Activated T-cell treated with anti-CD3 and anti-CD28 coated beads, Interleukin-2, amount 50 U/mL, for 4 hours (primary cell): Measurements from ENCODE around the gene TLCD5. TPM values are rescaled to one million over a fixed set of nuclear protein-coding genes. Genes with fewer than 3 reads are reported as not detected.

ENCODE experiments used
- ATAC-seq, 2 donors: fragments of 200-7000 bp; cut with Tn5 transposase; one replicate each; pipeline ENCODE4 v1.10.0; 2021
- DNase-seq: peaks from one replicate; pipeline ENCODE4 v3.0.0-alpha.2; 2020
- H3K27me3 Mint-ChIP-seq: one replicate; pipeline ENCODE4 v1.8.0; 2021; ENCODE audit warnings: low read depth, mixed read lengths
- H3K36me3 Mint-ChIP-seq: one replicate; pipeline ENCODE4 v1.8.0; 2022; ENCODE audit warnings: mixed read lengths; ENCODE audit not compliant: insufficient read depth
- H3K4me1 Mint-ChIP-seq: one replicate; pipeline ENCODE4 v1.8.0; 2021; ENCODE audit warnings: low read depth, mixed read lengths
- H3K4me3 Mint-ChIP-seq: one replicate; pipeline ENCODE4 v1.8.0; 2021; ENCODE audit warnings: mild to moderate bottlenecking, moderate library complexity, mixed read lengths
- H3K9me3 Mint-ChIP-seq: one replicate; pipeline ENCODE4 v1.8.0; 2021; ENCODE audit warnings: mixed read lengths
- total RNA-seq, 3 donors: library from RNA; stranded (reverse); gene quantifications; one replicate each; pipeline ENCODE4 v1.2.1, GENCODE V29; 2021

Gene TLCD5
- total RNA-seq, 3 donors from 2014 or later, result 0.23 to 0.43 (median 0.26) TPM

DNA sequence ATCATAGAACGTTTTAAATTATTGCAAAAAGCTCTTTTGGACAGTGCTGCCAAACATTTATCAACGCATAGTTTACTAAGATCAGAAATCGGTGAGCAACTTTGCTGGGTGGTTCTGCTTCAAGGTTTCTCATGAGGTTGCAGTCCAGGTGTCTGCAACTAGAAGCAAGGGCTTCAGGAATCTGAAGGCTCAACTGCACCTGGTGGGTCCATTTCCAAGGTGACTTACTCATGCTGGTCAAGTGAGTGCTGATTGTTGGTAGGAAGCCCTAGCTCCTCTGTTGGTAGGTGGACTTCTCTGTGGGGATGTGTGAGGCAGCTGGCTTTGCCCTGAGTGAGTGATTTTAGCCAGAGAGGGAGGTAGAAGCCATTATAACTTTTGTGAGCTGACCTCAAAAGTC is 33.6 kb downstream of the TLCD5 start:
- ATAC-seq (no peak), DNase-seq (no peak)
- Mint-ChIP-seq H3K4me3 (no peak overlapping the region), H3K36me3 (peaks cover 4% of the 10 kb centered on the region), H3K27me3 (peaks cover 23% of the 10 kb centered on the region), H3K4me1 (no peaks in the 10 kb centered on the region), H3K9me3 (no peaks in the 10 kb centered on the region)

DNA sequence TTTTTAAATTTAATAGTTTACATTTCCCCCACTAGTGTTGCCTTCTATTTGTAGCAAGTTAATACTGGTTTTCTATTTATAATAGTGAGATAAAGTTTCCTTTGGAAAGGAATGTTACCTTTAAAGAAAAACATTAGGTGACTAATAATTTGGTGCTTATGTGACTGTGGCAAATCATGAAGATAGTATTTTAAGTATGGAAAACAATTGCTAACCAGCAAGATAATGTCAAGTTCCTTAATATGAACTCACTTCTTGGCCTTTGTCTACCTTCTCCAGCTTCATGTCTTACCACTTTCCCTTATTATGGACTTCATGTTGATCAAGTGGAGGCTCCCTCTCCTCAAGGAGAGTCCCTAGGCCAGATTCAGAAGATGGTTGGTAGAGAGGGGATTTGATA is 38.3 kb downstream of the TLCD5 start:
- Mint-ChIP-seq H3K27me3 (peaks cover 9% of the 10 kb centered on the region), H3K4me1 (no peaks in the 10 kb centered on the region), H3K36me3 (peaks cover 2% of the 10 kb centered on the region), H3K9me3 (no peaks in the 10 kb centered on the region), H3K4me3 (no peak overlapping the region)
- ATAC-seq, result no peak
- DNase-seq, result no peak

DNA sequence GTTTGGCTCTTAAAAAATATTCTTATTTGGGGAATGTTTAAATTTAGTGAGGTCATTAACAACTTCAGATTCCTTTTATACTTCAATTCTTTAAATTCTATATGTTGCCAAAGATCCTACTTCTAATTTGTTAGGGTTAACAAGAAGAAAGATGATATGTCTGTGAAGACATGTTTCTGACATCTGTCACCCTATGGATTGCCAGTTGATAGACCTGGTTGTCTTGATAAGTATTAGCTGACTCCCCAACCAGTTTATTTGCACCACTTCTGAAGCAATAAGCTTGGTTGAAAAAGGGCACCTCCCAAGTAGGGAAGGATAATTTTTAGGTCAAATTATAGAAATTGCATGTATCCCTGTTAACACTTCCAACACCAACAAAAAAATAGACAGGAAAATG is 40.4 kb downstream of the TLCD5 start:
- Mint-ChIP-seq H3K9me3 (no peaks in the 10 kb centered on the region), H3K4me3 (no peak overlapping the region), H3K36me3 (peaks cover 2% of the 10 kb centered on the region), H3K4me1 (no peaks in the 10 kb centered on the region), H3K27me3 (peaks cover 7% of the 10 kb centered on the region)
- ATAC-seq (no peak), DNase-seq (no peak)

GRCh38 chr11:120372296-120372695 is 47.2 kb downstream of the TLCD5 start:
- Mint-ChIP-seq H3K4me3 (no peak overlapping the region), H3K4me1 (no peaks in the 10 kb centered on the region), H3K36me3 (peaks cover 1% of the 10 kb centered on the region), H3K27me3 (peaks cover 8% of the 10 kb centered on the region), H3K9me3 (no peaks in the 10 kb centered on the region)
- ATAC-seq (no peak), DNase-seq (no peak)

- Mint-ChIP-seq H3K36me3 (peaks cover 1% of the 10 kb centered on the region), H3K4me1 (peaks cover 2% of the 10 kb centered on the region), H3K27me3 (peaks cover 6% of the 10 kb centered on the region), H3K4me3 (no peak overlapping the region), H3K9me3 (peaks cover 10% of the 10 kb centered on the region)
- ATAC-seq (no peak), DNase-seq (no peak)
These were observed 50.0 kb downstream of the TLCD5 start for GRCh38 chr11:120375076-120375475.

- ATAC-seq (no peak), DNase-seq (no peak)
- Mint-ChIP-seq H3K27me3 (peaks cover 9% of the 10 kb centered on the region), H3K9me3 (peaks cover 10% of the 10 kb centered on the region), H3K4me1 (peaks cover 3% of the 10 kb centered on the region), H3K4me3 (no peak overlapping the region), H3K36me3 (peaks cover 1% of the 10 kb centered on the region)
These were observed 51.6 kb downstream of the TLCD5 start for GRCh38 chr11:120376547-120377182.

- H3K4me3 Mint-ChIP-seq, result no peak overlapping the region
These were observed 53.4 kb downstream of the TLCD5 start for GRCh38 chr11:120378474-120378873.

DNA sequence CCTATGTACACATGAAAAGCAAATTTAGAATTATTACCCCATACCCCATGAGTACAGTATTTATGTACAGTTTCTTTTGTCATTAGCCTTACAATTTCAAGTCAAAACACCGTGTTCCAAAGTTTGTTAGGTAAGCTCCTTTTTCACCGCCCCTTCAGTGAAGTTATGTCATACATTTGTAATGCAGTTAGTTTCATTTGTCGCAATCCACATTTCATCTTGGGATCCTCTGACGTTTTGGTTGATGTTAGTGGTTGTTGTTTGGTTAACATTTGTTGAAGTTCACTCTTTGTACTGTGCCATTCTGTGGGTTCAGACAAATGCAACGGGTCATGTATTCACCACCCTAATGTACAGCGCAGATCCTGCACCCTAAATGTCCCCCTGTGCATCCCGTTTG is 56.3 kb downstream of the TLCD5 start:
- H3K4me3 Mint-ChIP-seq, result no peak overlapping the region
- H3K27me3 Mint-ChIP-seq, result peaks cover 17% of the 10 kb centered on the region
- H3K4me1 Mint-ChIP-seq, result peaks cover 4% of the 10 kb centered on the region
- no peak for ATAC-seq
- H3K36me3 Mint-ChIP-seq, result peaks cover 1% of the 10 kb centered on the region
- H3K9me3 Mint-ChIP-seq, result peaks cover 10% of the 10 kb centered on the region
- no peak for DNase-seq

More at GRCh38 chr11:120378474-120378873, 53.4 kb downstream of the TLCD5 start:
- Mint-ChIP-seq H3K36me3 (peaks cover 1% of the 10 kb centered on the region), H3K4me1 (peaks cover 4% of the 10 kb centered on the region), H3K9me3 (peaks cover 10% of the 10 kb centered on the region), H3K27me3 (peaks cover 15% of the 10 kb centered on the region)
- DNase-seq, result no peak
- no peak for ATAC-seq

Other genes with a start within 250 kb of the TLCD5 start
- not detected for gene TRIM29, start 187.2 kb upstream of the TLCD5 start, total RNA-seq
- 1 to 10 TPM; 5.0 to 5.8 (median 5.3) TPM for gene OAF, start 114.3 kb upstream of the TLCD5 start, total RNA-seq
- gene POU2F3, start 85.2 kb upstream of the TLCD5 start, total RNA-seq, result not detected
- 10 to 100 TPM; 15.7 to 19.9 (median 18.7) TPM for gene ARHGEF12, start 11.1 kb downstream of the TLCD5 start, total RNA-seq
- gene GRIK4, start 186.4 kb downstream of the TLCD5 start, total RNA-seq, result under 1 TPM; 0.05 to 0.30 (median 0.11) TPM